H9 (cell line): Measurements from ENCODE around the gene ASB18. TPM values are rescaled to one million over a fixed set of nuclear protein-coding genes. Genes with fewer than 3 reads are reported as not detected.

Experiments
- DNase-seq: peaks from one replicate; pipeline ENCODE4 v3.0.0-alpha.2; 2017
- H2AFZ ChIP-seq: one replicate; pipeline ENCODE4 v1.6.1; 2013; ENCODE audit warnings: mild to moderate bottlenecking, low read length, control low read depth, moderate library complexity
- H2AK5ac ChIP-seq: 2 replicates; pipeline ENCODE4 v1.6.1; 2013; ENCODE audit warnings: low read length, control low read depth, mixed read lengths; ENCODE audit not compliant: insufficient read length
- H2BK120ac ChIP-seq: one replicate; pipeline ENCODE4 v1.6.1; 2013; ENCODE audit warnings: low read depth, mild to moderate bottlenecking, low read length, control low read depth, inconsistent platforms; ENCODE audit not compliant: poor library complexity, severe bottlenecking
- H2BK12ac ChIP-seq: 2 replicates; pipeline ENCODE4 v1.6.1; 2013; ENCODE audit warnings: low read length, control low read depth, mixed read lengths, low read depth; ENCODE audit not compliant: insufficient read length
- H2BK15ac ChIP-seq: 2 replicates; pipeline ENCODE4 v1.6.1; 2013; ENCODE audit warnings: low read depth, low read length, control low read depth
- H2BK20ac ChIP-seq: one replicate; pipeline ENCODE4 v1.6.1; 2013; ENCODE audit warnings: low read depth, mild to moderate bottlenecking, low read length, control low read depth, inconsistent platforms; ENCODE audit not compliant: poor library complexity, severe bottlenecking
- H2BK5ac ChIP-seq: 2 replicates; pipeline ENCODE4 v1.6.1; 2013; ENCODE audit warnings: low read length, control low read depth, mixed read lengths; ENCODE audit not compliant: insufficient read length
- H3K14ac ChIP-seq: 2 replicates; pipeline ENCODE4 v1.6.1; 2013; ENCODE audit warnings: low read length, control low read depth; ENCODE audit not compliant: insufficient read depth
- H3K18ac ChIP-seq: 2 replicates; pipeline ENCODE4 v1.6.1; 2013; ENCODE audit warnings: low read depth, mild to moderate bottlenecking, mixed read lengths, low read length, control low read depth; ENCODE audit not compliant: insufficient read length
- H3K23ac ChIP-seq: 2 replicates; pipeline ENCODE4 v1.6.1; 2013; ENCODE audit warnings: low read length, control low read depth, mixed read lengths, low read depth; ENCODE audit not compliant: insufficient read length
- H3K23me2 ChIP-seq: 2 replicates; pipeline ENCODE4 v1.6.1; 2013; ENCODE audit warnings: low read depth, mild to moderate bottlenecking, mixed read lengths, low read length, control low read depth; ENCODE audit not compliant: insufficient read length, poor library complexity, severe bottlenecking
- H3K27ac ChIP-seq: 2 replicates; pipeline ENCODE4 v1.5.1; 2013; ENCODE audit warnings: low read length, control low read depth, mixed read lengths, low read depth; ENCODE audit not compliant: insufficient read length
- H3K27me3 ChIP-seq: 2 replicates; pipeline ENCODE4 v1.6.1; 2013; ENCODE audit warnings: low read length, control low read depth, inconsistent platforms; ENCODE audit not compliant: insufficient read depth
- H3K4ac ChIP-seq: 2 replicates; pipeline ENCODE4 v1.6.1; 2013; ENCODE audit warnings: low read depth, mild to moderate bottlenecking, control low read depth, inconsistent platforms, low read length, moderate library complexity
- H3K4me1 ChIP-seq: 2 replicates; pipeline ENCODE4 v1.6.1; 2013; ENCODE audit warnings: low read length, control low read depth, inconsistent platforms; ENCODE audit not compliant: insufficient read depth
- H3K4me2 ChIP-seq: 2 replicates; pipeline ENCODE4 v1.6.1; 2013; ENCODE audit warnings: low read length, control low read depth, mixed read lengths; ENCODE audit not compliant: insufficient read length, insufficient read depth
- H3K56ac ChIP-seq: 2 replicates; pipeline ENCODE4 v1.6.1; 2013; ENCODE audit warnings: low read depth, mild to moderate bottlenecking, mixed read lengths, low read length, control low read depth; ENCODE audit not compliant: insufficient read length
- H3K79me1 ChIP-seq: 2 replicates; pipeline ENCODE4 v1.6.1; 2013; ENCODE audit warnings: low read depth, mild to moderate bottlenecking, moderate library complexity, low read length, control low read depth, inconsistent platforms; ENCODE audit not compliant: insufficient read depth, poor library complexity, severe bottlenecking
- H3K79me2 ChIP-seq: 2 replicates; pipeline ENCODE4 v1.6.1; 2013; ENCODE audit warnings: low read length, control low read depth, inconsistent platforms; ENCODE audit not compliant: insufficient read depth
- H3K9ac ChIP-seq: 2 replicates; pipeline ENCODE4 v1.6.1; 2013; ENCODE audit warnings: low read length, control low read depth, mixed read lengths; ENCODE audit not compliant: insufficient read length; ENCODE audit errors: extremely low read depth
- H3K9me3 ChIP-seq: one replicate; pipeline ENCODE4 v1.6.1; 2013; ENCODE audit warnings: low read depth, low read length, inconsistent platforms; ENCODE audit not compliant: control insufficient read depth
- H3T11ph ChIP-seq: one replicate; pipeline ENCODE4 v1.6.1; 2013; ENCODE audit warnings: mild to moderate bottlenecking, low read length, control low read depth, inconsistent platforms
- H4K20me1 ChIP-seq: one replicate; pipeline ENCODE4 v1.6.1; 2013; ENCODE audit not compliant: control insufficient read depth, insufficient read length, insufficient read depth
- H4K5ac ChIP-seq: 2 replicates; pipeline ENCODE4 v1.6.1; 2013; ENCODE audit warnings: low read depth, mild to moderate bottlenecking, mixed read lengths, low read length, control low read depth; ENCODE audit not compliant: insufficient read length
- H4K8ac ChIP-seq: replicated peaks from 2 replicates; pipeline ENCODE4 v1.6.1; 2013; ENCODE audit warnings: low read length, control low read depth, mixed read lengths, low read depth; ENCODE audit not compliant: insufficient read length
- H4K91ac ChIP-seq: 2 replicates; pipeline ENCODE4 v1.6.1; 2013; ENCODE audit warnings: low read depth, mild to moderate bottlenecking, moderate library complexity, mixed read lengths, low read length, control low read depth; ENCODE audit not compliant: insufficient read length
- H3K27ac Mint-ChIP-seq, 3 experiments: 2 replicates in 2 of 3; 3 replicates in 1 of 3; pipeline ENCODE4 v1.8.0; 2020 to 2021; ENCODE audit warnings: mixed read lengths in 3 of 3, mild to moderate bottlenecking in 1 of 3, moderate library complexity in 1 of 3
- H3K27me3 Mint-ChIP-seq: 2 replicates; pipeline ENCODE4 v1.8.0; 2021; ENCODE audit warnings: low read depth, mild to moderate bottlenecking, moderate library complexity, mixed read lengths
- H3K36me3 Mint-ChIP-seq, 3 experiments: 2 replicates in 2 of 3; 3 replicates in 1 of 3; pipeline ENCODE4 v1.8.0; 2020 to 2021; ENCODE audit warnings: low read depth in 3 of 3, mixed read lengths in 3 of 3; ENCODE audit not compliant: insufficient read depth in 1 of 3
- H3K4me1 Mint-ChIP-seq, 2 experiments: 2 replicates each; pipeline ENCODE4 v1.8.0; 2020; ENCODE audit warnings: mixed read lengths in 2 of 2
- H3K4me3 Mint-ChIP-seq, 2 experiments: 2 replicates in 1 of 2; 3 replicates in 1 of 2; pipeline ENCODE4 v1.8.0; 2020 to 2021; ENCODE audit warnings: mild to moderate bottlenecking in 2 of 2, mixed read lengths in 2 of 2, moderate library complexity in 1 of 2
- H3K9me3 Mint-ChIP-seq, 2 experiments: 2 replicates in 1 of 2; 3 replicates in 1 of 2; pipeline ENCODE4 v1.8.0; 2020; ENCODE audit warnings: mild to moderate bottlenecking in 2 of 2, mixed read lengths in 2 of 2, moderate library complexity in 1 of 2
- WGBS: extraction: QIAGEN DNeasy Blood & Tissue Kit; methylation state at CpG from one replicate; pipeline ENCODE4 v1.1.7; 2013; ENCODE audit warnings: missing lambda C conversion rate, low lambda C conversion rate, mixed read lengths; ENCODE audit not compliant: insufficient read length; ENCODE audit errors: extremely low coverage; 5-methylcytosine and 5-hydroxymethylcytosine counted together
- total RNA-seq: library from RNA; stranded (reverse); gene quantifications from 2 replicates; pipeline ENCODE4 v1.2.1, GENCODE V29; 2021
- TF ChIP-seq, protein P1 (sequence below): fragments of 200-600 bp; sonication (generic); conservative IDR thresholded peaks from 3 replicates; pipeline ENCODE4 v1.8.0; 2021; ENCODE audit warnings: antibody characterized with exemption, mild to moderate bottlenecking

ASB18 gene
- total RNA-seq, 1 experiment from 2014 or later: not detected

DNA sequence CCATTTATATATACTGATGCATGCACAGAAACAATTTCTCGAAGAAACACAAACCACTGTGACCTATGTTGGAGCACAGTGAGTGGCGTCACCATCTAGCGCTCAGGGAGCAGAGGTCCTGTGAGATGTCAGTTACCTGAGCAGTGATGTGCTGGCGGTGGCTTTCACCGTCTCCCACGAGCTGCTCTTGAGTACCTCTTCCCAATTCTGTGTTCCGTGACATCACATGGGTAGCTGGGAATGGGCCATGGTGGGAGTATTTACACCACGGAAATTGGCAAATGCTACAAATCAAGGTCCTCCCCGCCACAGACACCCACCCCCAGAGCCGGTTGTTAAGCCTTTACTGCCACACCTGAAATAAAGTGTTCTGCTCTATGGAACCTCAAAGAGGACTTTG is 120.4 kb downstream of the ASB18 start:
- no peak overlapping the region for H3K4ac ChIP-seq
- no peaks in the 10 kb centered on the region for H3K79me1 ChIP-seq
- no peak overlapping the region for H3K23ac ChIP-seq
- no peak overlapping the region for H3K9ac ChIP-seq
- no peak overlapping the region for H4K8ac ChIP-seq
- H3K56ac ChIP-seq: no peak overlapping the region
- H2BK120ac ChIP-seq: no peak overlapping the region
- no peaks in the 10 kb centered on the region for H4K20me1 ChIP-seq
- H2BK15ac ChIP-seq: no peak overlapping the region
- Mint-ChIP-seq H3K27me3 (peaks cover 80% of the 10 kb centered on the region), H3K4me3 (no peak overlapping the region), H3K27ac (no peak overlapping the region), H3K36me3 (no peaks in the 10 kb centered on the region; a peak in 1 of 7 replicates), H3K4me1 (peaks cover 11% of the 10 kb centered on the region in 2 experiments), H3K9me3 (no peaks in the 10 kb centered on the region)
- H3K23me2 ChIP-seq: no peaks in the 10 kb centered on the region
- DNase-seq: no peak
- H2BK12ac ChIP-seq: no peak overlapping the region
- H3K14ac ChIP-seq: no peak overlapping the region
- no peaks in the 10 kb centered on the region for H3K79me2 ChIP-seq
- TF ChIP-seq, protein P1, sequence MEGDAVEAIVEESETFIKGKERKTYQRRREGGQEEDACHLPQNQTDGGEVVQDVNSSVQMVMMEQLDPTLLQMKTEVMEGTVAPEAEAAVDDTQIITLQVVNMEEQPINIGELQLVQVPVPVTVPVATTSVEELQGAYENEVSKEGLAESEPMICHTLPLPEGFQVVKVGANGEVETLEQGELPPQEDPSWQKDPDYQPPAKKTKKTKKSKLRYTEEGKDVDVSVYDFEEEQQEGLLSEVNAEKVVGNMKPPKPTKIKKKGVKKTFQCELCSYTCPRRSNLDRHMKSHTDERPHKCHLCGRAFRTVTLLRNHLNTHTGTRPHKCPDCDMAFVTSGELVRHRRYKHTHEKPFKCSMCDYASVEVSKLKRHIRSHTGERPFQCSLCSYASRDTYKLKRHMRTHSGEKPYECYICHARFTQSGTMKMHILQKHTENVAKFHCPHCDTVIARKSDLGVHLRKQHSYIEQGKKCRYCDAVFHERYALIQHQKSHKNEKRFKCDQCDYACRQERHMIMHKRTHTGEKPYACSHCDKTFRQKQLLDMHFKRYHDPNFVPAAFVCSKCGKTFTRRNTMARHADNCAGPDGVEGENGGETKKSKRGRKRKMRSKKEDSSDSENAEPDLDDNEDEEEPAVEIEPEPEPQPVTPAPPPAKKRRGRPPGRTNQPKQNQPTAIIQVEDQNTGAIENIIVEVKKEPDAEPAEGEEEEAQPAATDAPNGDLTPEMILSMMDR: no peak
- no peak overlapping the region for H2AFZ ChIP-seq
- H2AK5ac ChIP-seq: no peak overlapping the region
- H3K4me1 ChIP-seq: peaks cover 9% of the 10 kb centered on the region; the same call in 1 of the 2 replicates
- no peak overlapping the region for H2BK20ac ChIP-seq
- H3T11ph ChIP-seq: no peak overlapping the region
- no peaks in the 10 kb centered on the region; the same call in 1 of the 2 replicates for H3K27me3 ChIP-seq
- no CpG with 5 or more reads among the region's 10 CpGs for WGBS
- H3K9me3 ChIP-seq: no peaks in the 10 kb centered on the region
- H3K18ac ChIP-seq: no peak overlapping the region
- no peak overlapping the region for H4K91ac ChIP-seq
- no peak overlapping the region for H3K4me2 ChIP-seq
- no peak overlapping the region for H4K5ac ChIP-seq
- no peak overlapping the region for H2BK5ac ChIP-seq
- H3K27ac ChIP-seq: no peak overlapping the region

Other genes with a start within 250 kb of the ASB18 start
- gene GBX2, start 96.0 kb downstream of the ASB18 start, total RNA-seq: 0.31 and 0.46 TPM in 2 replicates